ENCODE measurements around the gene SLC25A43.
"Not testable (repeated sequence)": the region's sequence is repeated elsewhere in the genome, so short reads cannot be mapped to it uniquely, and the experiment has no call there.

- not testable (repeated sequence) for TF ChIP-seq CTCF (conservative IDR thresholded peaks at IDR 0.05; ENCODE audit: low read depth in 2 of 2); REST (IDR thresholded peaks at IDR 0.05; ENCODE audit: unreplicated experiment); POLR2AphosphoS5 (IDR thresholded peaks at IDR 0.05; ENCODE audit: low read depth); EZH2phosphoT487 (IDR thresholded peaks at IDR 0.05; ENCODE audit: unreplicated experiment); EZH2 (IDR thresholded peaks at IDR 0.05; ENCODE audit: low read depth, unreplicated experiment); ETS1 (IDR thresholded peaks at IDR 0.05); CREB1 (CRISPR knock-in tag; IDR thresholded peaks at IDR 0.05; ENCODE audit: low read depth); JUNB (IDR thresholded peaks at IDR 0.05; ENCODE audit: unreplicated experiment); ZNF114 (CRISPR knock-in tag; IDR thresholded peaks at IDR 0.05); ZNF462 (CRISPR knock-in tag; IDR thresholded peaks at IDR 0.05); NANOG (IDR thresholded peaks at IDR 0.05; ENCODE audit: borderline replicate concordance); STAT1 (IDR thresholded peaks at IDR 0.05; ENCODE audit: unreplicated experiment)
Observed at GRCh38 chrX:119493851-119494495, 94.8 kb downstream of the SLC25A43 start.
